Trophoblast cell (in vitro differentiated cells and primary cell): ENCODE measurements around the gene ENKUR.

Source experiments
- DNase-seq, 2 donors: peaks; one replicate each; pipeline ENCODE4 v3.0.0-alpha.2; 2016
- H2AFZ ChIP-seq: 2 replicates; pipeline ENCODE4 v1.6.1; 2013; ENCODE audit warnings: low read length, moderate library complexity, mild to moderate bottlenecking; ENCODE audit not compliant: insufficient read depth, poor library complexity
- H2AK5ac ChIP-seq: 2 replicates; pipeline ENCODE4 v1.6.1; 2013; ENCODE audit warnings: mild to moderate bottlenecking, low read length
- H2BK120ac ChIP-seq: 2 replicates; pipeline ENCODE4 v1.6.1; 2013; ENCODE audit warnings: low read length, mild to moderate bottlenecking, moderate library complexity; ENCODE audit not compliant: insufficient read depth, poor library complexity
- H2BK12ac ChIP-seq: 2 replicates; pipeline ENCODE4 v1.6.1; 2013; ENCODE audit warnings: mild to moderate bottlenecking, low read length, moderate library complexity
- H2BK5ac ChIP-seq: 2 replicates; pipeline ENCODE4 v1.6.1; 2013; ENCODE audit warnings: low read length, low read depth, moderate library complexity, mild to moderate bottlenecking; ENCODE audit not compliant: poor library complexity
- H3K14ac ChIP-seq: 2 replicates; pipeline ENCODE4 v1.6.1; 2013; ENCODE audit warnings: mild to moderate bottlenecking, low read length
- H3K18ac ChIP-seq: 2 replicates; pipeline ENCODE4 v1.6.1; 2013; ENCODE audit warnings: mild to moderate bottlenecking, low read length
- H3K23ac ChIP-seq: 2 replicates; pipeline ENCODE4 v1.6.1; 2013; ENCODE audit warnings: low read length
- H3K27ac ChIP-seq: 2 replicates; pipeline ENCODE4 v1.5.1; 2013; ENCODE audit warnings: low read depth, mild to moderate bottlenecking, inconsistent platforms, low read length, moderate library complexity
- H3K27me3 ChIP-seq: 2 replicates; pipeline ENCODE4 v1.6.1; 2013; ENCODE audit warnings: inconsistent platforms, mild to moderate bottlenecking, low read length, moderate library complexity; ENCODE audit not compliant: insufficient read depth
- H3K36me3 ChIP-seq, 2 experiments: 1 replicate in 1 of 2; 2 replicates in 1 of 2; pipeline ENCODE4 v1.6.1; 2013; ENCODE audit warnings: low read length in 2 of 2, mild to moderate bottlenecking in 2 of 2, moderate library complexity in 1 of 2; ENCODE audit not compliant: insufficient read depth in 2 of 2, control insufficient read depth in 1 of 2
- H3K4ac ChIP-seq: 2 replicates; pipeline ENCODE4 v1.6.1; 2013; ENCODE audit warnings: low read depth, mild to moderate bottlenecking, low read length, moderate library complexity
- H3K4me1 ChIP-seq, 2 experiments: 1 replicate in 1 of 2; 2 replicates in 1 of 2; pipeline ENCODE4 v1.6.1; 2013; ENCODE audit warnings: low read length in 2 of 2, mild to moderate bottlenecking in 2 of 2, moderate library complexity in 1 of 2; ENCODE audit not compliant: insufficient read depth in 2 of 2, control insufficient read depth in 1 of 2
- H3K4me2 ChIP-seq: 2 replicates; pipeline ENCODE4 v1.6.1; 2013; ENCODE audit warnings: inconsistent platforms, mild to moderate bottlenecking, low read length, moderate library complexity
- H3K4me3 ChIP-seq: 2 replicates; pipeline ENCODE4 v1.5.1; 2013; ENCODE audit warnings: mild to moderate bottlenecking, low read depth, low read length, inconsistent platforms
- H3K79me1 ChIP-seq: one replicate; pipeline ENCODE4 v1.6.1; 2013; ENCODE audit warnings: low read length
- H3K79me2 ChIP-seq: 2 replicates; pipeline ENCODE4 v1.6.1; 2013; ENCODE audit warnings: low read length, mild to moderate bottlenecking; ENCODE audit not compliant: control insufficient read depth, insufficient read depth, poor library complexity
- H3K9ac ChIP-seq: 2 replicates; pipeline ENCODE4 v1.6.1; 2013; ENCODE audit warnings: mild to moderate bottlenecking, low read length
- H3K9me3 ChIP-seq: 2 replicates; pipeline ENCODE4 v1.6.1; 2013; ENCODE audit warnings: low read depth, mild to moderate bottlenecking, control low read depth, inconsistent platforms, low read length; ENCODE audit not compliant: insufficient read depth
- H4K12ac ChIP-seq: 2 replicates; pipeline ENCODE4 v1.6.1; 2013; ENCODE audit warnings: low read depth, mild to moderate bottlenecking, low read length, moderate library complexity
- H4K8ac ChIP-seq: 2 replicates; pipeline ENCODE4 v1.6.1; 2013; ENCODE audit warnings: low read depth, mild to moderate bottlenecking, low read length, moderate library complexity
- H4K91ac ChIP-seq: one replicate; pipeline ENCODE4 v1.6.1; 2013; ENCODE audit warnings: low read depth, mild to moderate bottlenecking, low read length, moderate library complexity
- WGBS: extraction: QIAGEN DNeasy Blood & Tissue Kit; methylation state at CpG from one replicate; pipeline ENCODE4 v1.1.7; 2013; ENCODE audit warnings: missing lambda C conversion rate; ENCODE audit not compliant: insufficient read length, insufficient coverage; ENCODE audit errors: extremely low coverage; 5-methylcytosine and 5-hydroxymethylcytosine counted together

Gene ENKUR

GRCh38 chr10:25048450-25048849 lies 32.5 kb upstream of the ENKUR start:
- Histone ChIP-seq H3K4me1 (no peaks in the 10 kb centered on the region), H4K91ac (no peak overlapping the region), H3K18ac (no peak overlapping the region), H3K27ac (no peak overlapping the region), H2BK12ac (no peak overlapping the region), H3K79me1 (no peaks in the 10 kb centered on the region), H3K9me3 (no peaks in the 10 kb centered on the region), H3K4me2 (no peak overlapping the region), H2AK5ac (no peak overlapping the region), H3K4ac (no peak overlapping the region), H3K23ac (no peak overlapping the region), H4K8ac (no peak overlapping the region), H3K79me2 (no peaks in the 10 kb centered on the region), H3K4me3 (no peak overlapping the region), H3K14ac (no peak overlapping the region), H2BK5ac (no peak overlapping the region), H3K27me3 (no peaks in the 10 kb centered on the region), H2BK120ac (no peak overlapping the region), H3K36me3 (no peaks in the 10 kb centered on the region), H3K9ac (no peak overlapping the region), H2AFZ (no peak overlapping the region), H4K12ac (no peak overlapping the region)
- DNase-seq, result no peak
- WGBS, result no CpG with 5 or more reads among the region's 5 CpGs

GRCh38 chr10:25047591-25048301 lies 31.8 kb upstream of the ENKUR start:
- H4K12ac ChIP-seq, result no peak overlapping the region
- H3K14ac ChIP-seq, result no peak overlapping the region
- no peak overlapping the region for H3K9ac ChIP-seq
- H3K36me3 ChIP-seq, result no peaks in the 10 kb centered on the region
- no peak overlapping the region for H4K91ac ChIP-seq
- H3K79me2 ChIP-seq, result no peaks in the 10 kb centered on the region
- no peak overlapping the region for H2BK12ac ChIP-seq
- no peak overlapping the region for H3K27ac ChIP-seq
- H3K79me1 ChIP-seq, result no peaks in the 10 kb centered on the region
- H3K27me3 ChIP-seq, result no peaks in the 10 kb centered on the region
- H3K4ac ChIP-seq, result no peak overlapping the region
- no peak overlapping the region for H3K4me2 ChIP-seq
- H2AFZ ChIP-seq, result no peak overlapping the region
- no peak overlapping the region for H2AK5ac ChIP-seq
- H4K8ac ChIP-seq, result no peak overlapping the region
- no peak overlapping the region for H3K18ac ChIP-seq
- no peaks in the 10 kb centered on the region for H3K4me1 ChIP-seq
- no peak overlapping the region for H2BK5ac ChIP-seq
- H3K23ac ChIP-seq, result no peak overlapping the region
- no CpG with 5 or more reads among the region's 4 CpGs for WGBS
- no peaks in the 10 kb centered on the region for H3K9me3 ChIP-seq
- no peak overlapping the region for H2BK120ac ChIP-seq
- no peak overlapping the region for H3K4me3 ChIP-seq
- DNase-seq, result no peak

- H3K27ac ChIP-seq, result no peak overlapping the region
- H3K9me3 ChIP-seq, result no peaks in the 10 kb centered on the region
- no peak overlapping the region for H4K8ac ChIP-seq
- no peak overlapping the region for H3K4ac ChIP-seq
- H4K91ac ChIP-seq, result no peak overlapping the region
- H3K9ac ChIP-seq, result no peak overlapping the region
- H2AK5ac ChIP-seq, result no peak overlapping the region
- no peaks in the 10 kb centered on the region for H3K36me3 ChIP-seq
- H3K18ac ChIP-seq, result no peak overlapping the region
- H3K23ac ChIP-seq, result no peak overlapping the region
- no peaks in the 10 kb centered on the region for H3K79me1 ChIP-seq
- no peak for DNase-seq
- H3K79me2 ChIP-seq, result no peaks in the 10 kb centered on the region
- H3K4me1 ChIP-seq, result no peaks in the 10 kb centered on the region
- H2BK120ac ChIP-seq, result no peak overlapping the region
- H4K12ac ChIP-seq, result no peak overlapping the region
- no peak overlapping the region for H2AFZ ChIP-seq
- H2BK12ac ChIP-seq, result no peak overlapping the region
- no peak overlapping the region for H3K4me2 ChIP-seq
- no peak overlapping the region for H3K14ac ChIP-seq
- no peak overlapping the region for H2BK5ac ChIP-seq
- no peak overlapping the region for H3K4me3 ChIP-seq
- no CpG with 5 or more reads among the region's 2 CpGs for WGBS
- no peaks in the 10 kb centered on the region for H3K27me3 ChIP-seq
Measured at GRCh38 chr10:25047088-25047487, 31.1 kb upstream of the ENKUR start.

GRCh38 chr10:25046641-25047040 lies 30.7 kb upstream of the ENKUR start:
- no peaks in the 10 kb centered on the region for H3K27me3 ChIP-seq
- H4K91ac ChIP-seq, result no peak overlapping the region
- no peaks in the 10 kb centered on the region for H3K4me1 ChIP-seq
- no peak overlapping the region for H3K23ac ChIP-seq
- H3K4ac ChIP-seq, result no peak overlapping the region
- H4K12ac ChIP-seq, result no peak overlapping the region
- H2BK5ac ChIP-seq, result no peak overlapping the region
- no peak overlapping the region for H3K27ac ChIP-seq
- H2BK120ac ChIP-seq, result no peak overlapping the region
- no peak overlapping the region for H4K8ac ChIP-seq
- no peaks in the 10 kb centered on the region for H3K79me1 ChIP-seq
- no peak overlapping the region for H2AFZ ChIP-seq
- no peaks in the 10 kb centered on the region for H3K9me3 ChIP-seq
- no peak overlapping the region for H3K14ac ChIP-seq
- H2AK5ac ChIP-seq, result no peak overlapping the region
- DNase-seq, result no peak
- H3K18ac ChIP-seq, result no peak overlapping the region
- no peak overlapping the region for H3K4me3 ChIP-seq
- H3K9ac ChIP-seq, result no peak overlapping the region
- no peaks in the 10 kb centered on the region for H3K79me2 ChIP-seq
- no peak overlapping the region for H2BK12ac ChIP-seq
- no peaks in the 10 kb centered on the region for H3K36me3 ChIP-seq
- WGBS, result no CpG with 5 or more reads among the region's 1 CpG
- H3K4me2 ChIP-seq, result no peak overlapping the region
